ENCODE results near the gene BRWD1.
A peak's percentile ranks its signal among the peaks of the same experiment; 100 is the strongest.

Gene BRWD1

GRCh38 chr21:39313571-39314142 lies at the start of gene BRWD1:
Gene BRWD1, minus strand, starts transcription at chr21:39313632. Its CDS starts 141 bp downstream, at chr21:39313491.
- peaks cover 45% of the 10 kb centered on the region for H3K36me3 Mint-ChIP-seq (ENCODE audit: low read depth)
- H3K4me1 Mint-ChIP-seq = peaks cover 25% of the 10 kb centered on the region
- peak within 1 kb of the TSS; percentile 93 for H3K4me3 Mint-ChIP-seq
- H3K9me3 Mint-ChIP-seq = no peaks in the 10 kb centered on the region
- H3K27ac Mint-ChIP-seq = peak within 1 kb of the TSS; percentile 99
- H3K27me3 Mint-ChIP-seq (ENCODE audit: low read depth, poor library complexity) = peaks cover 6% of the 10 kb centered on the region
- DNase-seq = peak; percentile 83
- TF ChIP-seq CTCF (IDR thresholded peaks at IDR 0.05) = peak; percentile 15

- no peak for DNase-seq
- no peaks in the 10 kb centered on the region for H3K36me3 Mint-ChIP-seq (ENCODE audit: low read depth)
- H3K4me3 Mint-ChIP-seq = no peak overlapping the region
- H3K27ac Mint-ChIP-seq = no peak overlapping the region
- peaks cover 7% of the 10 kb centered on the region for H3K27me3 Mint-ChIP-seq (ENCODE audit: low read depth, poor library complexity)
- H3K4me1 Mint-ChIP-seq = no peaks in the 10 kb centered on the region
- TF ChIP-seq CTCF (IDR thresholded peaks at IDR 0.05) = no peak
- peaks cover 7% of the 10 kb centered on the region for H3K9me3 Mint-ChIP-seq
Measured at GRCh38 chr21:39362733-39363132, 49.3 kb upstream of the BRWD1 start.

GRCh38 chr21:39359382-39359781 lies 46.0 kb upstream of the BRWD1 start:
- no peak for DNase-seq
- Mint-ChIP-seq H3K27me3 (ENCODE audit: low read depth, poor library complexity) (peaks cover 20% of the 10 kb centered on the region), H3K9me3 (peaks cover 6% of the 10 kb centered on the region), H3K36me3 (ENCODE audit: low read depth) (no peaks in the 10 kb centered on the region), H3K4me3 (no peak overlapping the region), H3K27ac (no peak overlapping the region), H3K4me1 (no peaks in the 10 kb centered on the region)
- no peak for TF ChIP-seq CTCF (IDR thresholded peaks at IDR 0.05)

GRCh38 chr21:39353295-39353694 lies 39.9 kb upstream of the BRWD1 start:
- Mint-ChIP-seq H3K4me3 (no peak overlapping the region), H3K4me1 (peaks cover 12% of the 10 kb centered on the region), H3K27me3 (ENCODE audit: low read depth, poor library complexity) (peaks cover 23% of the 10 kb centered on the region), H3K9me3 (peaks cover 38% of the 10 kb centered on the region), H3K36me3 (ENCODE audit: low read depth) (no peaks in the 10 kb centered on the region), H3K27ac (no peak overlapping the region)
- no peak for DNase-seq
- TF ChIP-seq CTCF (IDR thresholded peaks at IDR 0.05) = no peak

- H3K36me3 Mint-ChIP-seq (ENCODE audit: low read depth) = peaks cover 24% of the 10 kb centered on the region
- no peak for TF ChIP-seq CTCF (IDR thresholded peaks at IDR 0.05)
- peaks cover 11% of the 10 kb centered on the region for H3K27me3 Mint-ChIP-seq (ENCODE audit: low read depth, poor library complexity)
- peak overlapping the region; percentile 90 for H3K4me3 Mint-ChIP-seq
- H3K4me1 Mint-ChIP-seq = peaks cover 37% of the 10 kb centered on the region
- H3K27ac Mint-ChIP-seq = peak overlapping the region; percentile 98
- no peak for DNase-seq
- peaks cover 34% of the 10 kb centered on the region for H3K9me3 Mint-ChIP-seq
Measured at GRCh38 chr21:39350094-39351005, 36.9 kb upstream of the BRWD1 start.

All from nephron progenitor cell (in vitro differentiated cells).